ENCODE measurements around the gene CFB. TPM values are rescaled to one million over a fixed set of nuclear protein-coding genes. Genes with fewer than 3 reads are reported as not detected.

The CFB gene
- total and polyA plus RNA-seq, 9 of the 15 experiments (the other 6 are each of a cell fraction or from before 2014, with no cell fraction given) = 0.08 to 0.91 (median 0.22) TPM; not detected in 4

DNA sequence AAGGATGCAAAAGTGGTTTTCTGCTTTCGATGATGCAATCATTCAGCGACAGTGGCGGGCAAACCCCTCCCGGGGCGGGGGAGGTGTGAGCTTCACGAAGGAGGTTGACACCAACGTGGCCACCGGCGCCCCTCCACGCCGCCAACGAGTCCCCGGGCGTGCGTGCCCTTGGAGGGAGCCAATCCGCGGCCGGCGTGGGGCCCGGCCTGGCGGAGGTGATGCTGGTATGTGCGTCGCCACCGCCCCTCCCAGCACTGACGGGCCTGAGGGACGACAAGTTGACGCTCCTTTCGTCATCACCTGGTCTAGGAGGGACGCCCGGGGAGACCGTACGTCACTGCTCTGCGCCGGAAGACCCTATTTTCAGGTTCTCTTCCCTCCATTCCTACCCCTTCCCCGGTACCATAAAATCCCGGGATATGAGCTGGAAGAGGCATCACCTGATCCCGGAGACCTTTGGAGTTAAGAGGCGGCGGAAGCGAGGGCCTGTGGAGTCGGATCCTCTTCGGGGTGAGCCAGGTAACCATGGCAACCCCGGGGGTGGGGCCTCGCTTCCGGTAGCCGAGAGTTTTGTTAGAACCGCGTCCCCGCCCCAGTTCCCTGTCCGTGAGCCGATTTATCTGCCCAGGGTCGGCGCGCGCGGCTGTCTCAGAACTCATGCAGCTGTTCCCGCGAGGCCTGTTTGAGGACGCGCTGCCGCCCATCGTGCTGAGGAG, 26.3 kb downstream of the CFB start, which contains the start of gene DXO (continued):
- TF ChIP-seq ZNF398 (CRISPR knock-in tag; IDR thresholded peaks at IDR 0.05) = no peak
- peak; percentile 84 for TF ChIP-seq PRDM10 (IDR thresholded peaks at IDR 0.05; ENCODE audit: partially characterized antibody)
- no peak for TF ChIP-seq MYBL2 (IDR thresholded peaks at IDR 0.05; ENCODE audit: low read depth)
- TF ChIP-seq MYBL2 (CRISPR knock-in tag; IDR thresholded peaks at IDR 0.05; ENCODE audit: borderline replicate concordance) = no peak
- TF ChIP-seq CC2D1A (IDR thresholded peaks at IDR 0.05) = peak; percentile 22; the same call in 1 of the 2 replicates
- no peak for TF ChIP-seq PYGO2 (tag; IDR thresholded peaks at IDR 0.05)
- no peak; the same call in 1 of the 2 replicates for TF ChIP-seq HMG20B (CRISPR knock-in tag; IDR thresholded peaks at IDR 0.05)
- no peak for TF ChIP-seq THRAP3 (IDR thresholded peaks at IDR 0.05; ENCODE audit: borderline replicate concordance)
- TF ChIP-seq XRCC5 (IDR thresholded peaks at IDR 0.05; ENCODE audit: low read depth, low read length) = no peak; the same call in 1 of the 2 replicates
- peak; percentile 98 for TF ChIP-seq ELF2 (CRISPR knock-in tag; IDR thresholded peaks at IDR 0.05)
- TF ChIP-seq CTBP1 (IDR thresholded peaks at IDR 0.05; ENCODE audit: borderline replicate concordance) = peak; percentile 94
- TF ChIP-seq SRF (CRISPR knock-in tag; IDR thresholded peaks at IDR 0.05) = peak in 1 of 2 experiments; percentile 9; a peak in 1 of 4 replicates
- TF ChIP-seq ETV5 (CRISPR knock-in tag; IDR thresholded peaks at IDR 0.05; ENCODE audit: low read depth) = peak; percentile 64; the same call in 1 of the 2 replicates
- peak; percentile 79; the same call in 1 of the 2 replicates for TF ChIP-seq ZNF584 (CRISPR knock-in tag; IDR thresholded peaks at IDR 0.05; ENCODE audit: low read depth)
- TF ChIP-seq PHB (CRISPR knock-in tag; IDR thresholded peaks at IDR 0.05) = peak; percentile 50; the same call in 1 of the 2 replicates
- TF ChIP-seq, protein P1, sequence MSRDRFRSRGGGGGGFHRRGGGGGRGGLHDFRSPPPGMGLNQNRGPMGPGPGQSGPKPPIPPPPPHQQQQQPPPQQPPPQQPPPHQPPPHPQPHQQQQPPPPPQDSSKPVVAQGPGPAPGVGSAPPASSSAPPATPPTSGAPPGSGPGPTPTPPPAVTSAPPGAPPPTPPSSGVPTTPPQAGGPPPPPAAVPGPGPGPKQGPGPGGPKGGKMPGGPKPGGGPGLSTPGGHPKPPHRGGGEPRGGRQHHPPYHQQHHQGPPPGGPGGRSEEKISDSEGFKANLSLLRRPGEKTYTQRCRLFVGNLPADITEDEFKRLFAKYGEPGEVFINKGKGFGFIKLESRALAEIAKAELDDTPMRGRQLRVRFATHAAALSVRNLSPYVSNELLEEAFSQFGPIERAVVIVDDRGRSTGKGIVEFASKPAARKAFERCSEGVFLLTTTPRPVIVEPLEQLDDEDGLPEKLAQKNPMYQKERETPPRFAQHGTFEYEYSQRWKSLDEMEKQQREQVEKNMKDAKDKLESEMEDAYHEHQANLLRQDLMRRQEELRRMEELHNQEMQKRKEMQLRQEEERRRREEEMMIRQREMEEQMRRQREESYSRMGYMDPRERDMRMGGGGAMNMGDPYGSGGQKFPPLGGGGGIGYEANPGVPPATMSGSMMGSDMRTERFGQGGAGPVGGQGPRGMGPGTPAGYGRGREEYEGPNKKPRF (IDR thresholded peaks at IDR 0.05; ENCODE audit: low read depth, low read length) = no peak
- TF ChIP-seq CHD2 (IDR thresholded peaks at IDR 0.05; ENCODE audit: low read depth, low read length) = peak; percentile 93
- TF ChIP-seq L3MBTL2 (IDR thresholded peaks at IDR 0.05) = peak; percentile 98
- no peak for TF ChIP-seq NR3C1 (CRISPR knock-in tag; IDR thresholded peaks at IDR 0.05)
- TF ChIP-seq, protein P2, sequence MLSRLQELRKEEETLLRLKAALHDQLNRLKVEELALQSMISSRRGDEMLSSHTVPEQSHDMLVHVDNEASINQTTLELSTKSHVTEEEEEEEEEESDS (CRISPR knock-in tag; IDR thresholded peaks at IDR 0.05) = no peak
